IPS-15b (cell line): ENCODE data around the gene SLC26A9.
"Not testable (repeated sequence)": the region's sequence is repeated elsewhere in the genome, so short reads cannot be mapped to it uniquely, and the experiment has no call there.

Experiments
- H3K27me3 ChIP-seq: one replicate; pipeline ENCODE4 v1.6.1; 2013; ENCODE audit warnings: low read length; ENCODE audit not compliant: control insufficient read depth, insufficient read depth
- H3K36me3 ChIP-seq: one replicate; pipeline ENCODE4 v1.6.1; 2013; ENCODE audit warnings: low read length; ENCODE audit not compliant: control insufficient read depth, insufficient read depth
- H3K4me1 ChIP-seq: one replicate; pipeline ENCODE4 v1.6.1; 2013; ENCODE audit warnings: mild to moderate bottlenecking, low read length; ENCODE audit not compliant: control insufficient read depth, insufficient read depth
- H3K4me3 ChIP-seq: one replicate; pipeline ENCODE4 v1.5.1; 2013; ENCODE audit warnings: low read depth, low read length
- H3K9ac ChIP-seq: one replicate; pipeline ENCODE4 v1.6.1; 2013; ENCODE audit warnings: low read depth, mild to moderate bottlenecking, low read length
- H3K9me3 ChIP-seq: one replicate; pipeline ENCODE4 v1.6.1; 2013; ENCODE audit warnings: mild to moderate bottlenecking, low read length; ENCODE audit not compliant: control insufficient read depth, insufficient read depth

Gene SLC26A9

GRCh38 chr1:205894119-205894518 lies 49.1 kb downstream of the SLC26A9 start:
- H3K9ac ChIP-seq, H3K4me1 ChIP-seq, H3K27me3 ChIP-seq, H3K4me3 ChIP-seq, H3K36me3 ChIP-seq, H3K9me3 ChIP-seq: not testable (repeated sequence)

- H3K36me3 ChIP-seq, H3K9me3 ChIP-seq, H3K4me1 ChIP-seq, H3K9ac ChIP-seq, H3K27me3 ChIP-seq, H3K4me3 ChIP-seq: not testable (repeated sequence)
Measured at GRCh38 chr1:205892175-205892574, 51.1 kb downstream of the SLC26A9 start.

- H3K9ac ChIP-seq, H3K4me3 ChIP-seq, H3K4me1 ChIP-seq, H3K36me3 ChIP-seq, H3K9me3 ChIP-seq, H3K27me3 ChIP-seq: not testable (repeated sequence)
Measured at GRCh38 chr1:205891481-205891880, 51.8 kb downstream of the SLC26A9 start.

GRCh38 chr1:205890631-205891030 lies 52.6 kb downstream of the SLC26A9 start:
- H3K4me1 ChIP-seq, H3K4me3 ChIP-seq, H3K9me3 ChIP-seq, H3K36me3 ChIP-seq, H3K9ac ChIP-seq, H3K27me3 ChIP-seq: not testable (repeated sequence)

DNA sequence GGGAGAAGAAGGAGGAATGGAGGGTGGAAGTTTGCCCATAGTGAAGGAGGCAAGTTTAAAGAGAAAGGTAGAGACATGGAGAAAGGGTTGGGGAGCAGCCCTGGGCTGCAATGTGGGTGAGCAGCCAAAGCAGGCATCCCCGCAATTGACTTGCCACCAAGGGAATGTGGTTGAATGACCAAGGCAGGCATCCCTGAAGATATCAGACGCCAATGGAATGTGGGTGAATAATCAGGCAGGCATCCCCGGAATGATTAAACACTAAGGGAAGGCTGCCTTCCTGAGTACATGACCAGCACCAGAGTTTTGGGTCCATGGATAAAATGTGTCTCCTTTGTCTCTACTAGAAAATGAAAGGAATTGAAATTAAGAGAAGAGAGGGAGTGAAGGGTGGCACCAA lies 53.5 kb downstream of the SLC26A9 start:
- not testable (repeated sequence) for H3K9ac ChIP-seq, H3K4me3 ChIP-seq, H3K36me3 ChIP-seq, H3K27me3 ChIP-seq, H3K4me1 ChIP-seq, H3K9me3 ChIP-seq

- H3K27me3 ChIP-seq, H3K4me3 ChIP-seq, H3K4me1 ChIP-seq, H3K36me3 ChIP-seq, H3K9ac ChIP-seq, H3K9me3 ChIP-seq: not testable (repeated sequence)
Measured at GRCh38 chr1:205889006-205889405, 54.2 kb downstream of the SLC26A9 start.

DNA sequence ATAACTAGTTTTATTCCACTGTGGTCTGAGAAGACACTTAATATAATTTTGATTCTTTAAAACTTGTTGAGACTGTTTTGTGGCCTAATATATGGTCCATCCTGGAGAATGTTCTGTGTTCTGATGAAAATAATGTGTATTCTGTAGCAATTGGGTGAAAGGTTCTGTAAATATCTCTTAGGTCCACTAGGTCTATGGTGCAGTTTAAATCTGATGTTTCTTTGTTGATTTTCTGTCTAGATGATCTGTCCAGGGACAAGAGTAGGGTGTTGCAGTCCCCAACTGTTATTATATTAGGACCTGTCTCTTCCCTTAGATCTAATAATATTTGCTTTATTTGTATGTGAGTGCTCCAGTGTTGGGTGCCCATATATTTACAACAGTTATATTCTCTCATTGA lies 59.5 kb downstream of the SLC26A9 start:
- no peak overlapping the region for H3K4me3 ChIP-seq
- no peak overlapping the region for H3K9ac ChIP-seq
- H3K27me3 ChIP-seq: no peaks in the 10 kb centered on the region
- H3K4me1 ChIP-seq: no peaks in the 10 kb centered on the region
- H3K36me3 ChIP-seq: no peaks in the 10 kb centered on the region
- H3K9me3 ChIP-seq: no peaks in the 10 kb centered on the region

DNA sequence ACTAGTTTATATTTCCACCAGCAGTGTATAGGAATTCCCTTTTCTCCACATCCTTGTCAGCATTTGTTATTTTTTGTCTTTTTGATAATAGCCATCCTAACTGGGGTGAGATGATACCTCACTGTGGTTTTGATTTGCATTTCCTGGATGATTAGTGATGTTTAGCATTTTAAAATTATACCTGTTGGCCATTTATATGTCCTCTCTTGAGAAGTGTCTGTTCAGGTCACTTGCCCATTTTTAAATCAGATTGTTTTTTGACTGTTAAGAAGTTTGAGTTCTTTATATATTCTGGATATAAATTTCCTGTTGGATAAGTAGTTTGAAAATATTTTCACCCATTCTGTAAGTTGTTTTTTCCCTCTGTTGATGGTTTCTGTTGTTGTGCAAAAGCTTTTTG lies 62.3 kb downstream of the SLC26A9 start:
- Histone ChIP-seq H3K27me3 (no peaks in the 10 kb centered on the region), H3K4me3 (no peak overlapping the region), H3K36me3 (no peaks in the 10 kb centered on the region), H3K9ac (no peak overlapping the region), H3K4me1 (no peaks in the 10 kb centered on the region), H3K9me3 (no peaks in the 10 kb centered on the region)

- no peak overlapping the region for H3K9ac ChIP-seq
- no peak overlapping the region for H3K4me3 ChIP-seq
- no peaks in the 10 kb centered on the region for H3K4me1 ChIP-seq
- no peaks in the 10 kb centered on the region for H3K27me3 ChIP-seq
- H3K36me3 ChIP-seq: no peaks in the 10 kb centered on the region
- no peaks in the 10 kb centered on the region for H3K9me3 ChIP-seq
Measured at GRCh38 chr1:205879974-205880373, 63.3 kb downstream of the SLC26A9 start.

- no peak overlapping the region for H3K4me3 ChIP-seq
- no peaks in the 10 kb centered on the region for H3K4me1 ChIP-seq
- no peaks in the 10 kb centered on the region for H3K27me3 ChIP-seq
- no peak overlapping the region for H3K9ac ChIP-seq
- no peaks in the 10 kb centered on the region for H3K36me3 ChIP-seq
- H3K9me3 ChIP-seq: no peaks in the 10 kb centered on the region
Measured at GRCh38 chr1:205878026-205878425, 65.2 kb downstream of the SLC26A9 start.

- H3K4me1 ChIP-seq, H3K9ac ChIP-seq, H3K27me3 ChIP-seq, H3K36me3 ChIP-seq, H3K4me3 ChIP-seq, H3K9me3 ChIP-seq: not testable (repeated sequence)
Measured at GRCh38 chr1:205873148-205873547, 70.1 kb downstream of the SLC26A9 start.

DNA sequence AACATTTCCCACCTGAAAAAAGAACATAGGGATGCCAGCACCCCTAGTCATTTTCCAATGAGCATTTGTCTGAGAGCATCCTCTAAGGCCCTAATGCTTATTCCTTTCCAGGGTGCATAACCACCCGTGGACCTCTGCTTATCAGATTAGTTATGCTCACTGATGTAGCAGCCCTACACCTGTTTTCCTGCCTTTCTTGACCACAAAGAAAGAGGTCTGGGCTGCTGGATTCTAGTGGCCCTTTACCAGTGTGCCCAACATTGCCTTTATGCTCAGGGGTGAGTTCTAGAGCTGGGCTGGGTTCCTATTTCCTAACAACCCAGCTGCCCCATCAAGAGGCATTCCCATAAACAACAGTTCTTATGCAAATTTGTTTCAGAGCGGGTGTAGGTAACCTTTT lies 73.0 kb downstream of the SLC26A9 start:
- H3K4me1 ChIP-seq: peaks cover 2% of the 10 kb centered on the region
- no peak overlapping the region for H3K9ac ChIP-seq
- H3K27me3 ChIP-seq: no peaks in the 10 kb centered on the region
- H3K4me3 ChIP-seq: no peak overlapping the region
- H3K9me3 ChIP-seq: no peaks in the 10 kb centered on the region
- H3K36me3 ChIP-seq: no peaks in the 10 kb centered on the region
